ENCODE data around the gene SECTM1.
"Not testable (repeated sequence)": the region's sequence is repeated elsewhere in the genome, so short reads cannot be mapped to it uniquely, and the experiment has no call there.

SECTM1 gene

GRCh38 chr17:82349287-82349701 is 15.7 kb upstream of the SECTM1 start:
- in situ Hi-C loops (cut with MboI; ENCODE audit: low sequenced_read_pairs): no loop called here

- in situ Hi-C loops (cut with MboI; ENCODE audit: low sequenced_read_pairs): no loop called here
These were observed 15.3 kb upstream of the SECTM1 start for GRCh38 chr17:82348866-82349265.

- in situ Hi-C loops (cut with MboI; ENCODE audit: low sequenced_read_pairs): no loop called here
These were observed 14.9 kb upstream of the SECTM1 start for GRCh38 chr17:82348434-82348833.

GRCh38 chr17:82347994-82348393 is 14.4 kb upstream of the SECTM1 start:
- in situ Hi-C loops (cut with MboI; ENCODE audit: low sequenced_read_pairs): not testable (repeated sequence)

- in situ Hi-C loops (cut with MboI; ENCODE audit: low sequenced_read_pairs): no loop called here
These were observed 13.1 kb upstream of the SECTM1 start for GRCh38 chr17:82346342-82347300.

GRCh38 chr17:82345151-82345976 is 11.8 kb upstream of the SECTM1 start:
- in situ Hi-C loops (cut with MboI; ENCODE audit: low sequenced_read_pairs): no loop called here

GRCh38 chr17:82344175-82344907 is 10.8 kb upstream of the SECTM1 start:
- in situ Hi-C loops (cut with MboI; ENCODE audit: low sequenced_read_pairs): no loop called here

GRCh38 chr17:82343560-82343959 is 10.0 kb upstream of the SECTM1 start:
- in situ Hi-C loops (cut with MboI; ENCODE audit: low sequenced_read_pairs): no loop called here

- in situ Hi-C loops (cut with MboI; ENCODE audit: low sequenced_read_pairs): no loop called here
These were observed 9.0 kb upstream of the SECTM1 start for GRCh38 chr17:82342361-82343079.

- in situ Hi-C loops (cut with MboI; ENCODE audit: low sequenced_read_pairs): no loop called here
These were observed 6.3 kb upstream of the SECTM1 start for GRCh38 chr17:82339634-82340580.

- in situ Hi-C loops (cut with MboI; ENCODE audit: low sequenced_read_pairs): no loop called here
These were observed 5.5 kb upstream of the SECTM1 start for GRCh38 chr17:82338858-82339633.

- in situ Hi-C loops (cut with MboI; ENCODE audit: low sequenced_read_pairs): no loop called here
These were observed 1.2 kb upstream of the SECTM1 start for GRCh38 chr17:82334622-82335394.

- in situ Hi-C loops (cut with MboI; ENCODE audit: low sequenced_read_pairs): no loop called here
These were observed 647 bp upstream of the SECTM1 start for GRCh38 chr17:82334204-82334621.

- in situ Hi-C loops (cut with MboI; ENCODE audit: low sequenced_read_pairs): no loop called here
These were observed 792 bp downstream of the SECTM1 start for GRCh38 chr17:82332669-82333278.

- in situ Hi-C loops (cut with MboI; ENCODE audit: low sequenced_read_pairs): no loop called here
These were observed 2.1 kb downstream of the SECTM1 start for GRCh38 chr17:82331345-82331939.

GRCh38 chr17:82330322-82331239 is 3.0 kb downstream of the SECTM1 start:
- in situ Hi-C loops (cut with MboI; ENCODE audit: low sequenced_read_pairs): no loop called here
